Measurements from ENCODE around the gene FGFR4. TPM values are rescaled to one million over a fixed set of nuclear protein-coding genes. Genes with fewer than 3 reads are reported as not detected.
A peak's percentile ranks its signal among the peaks of the same experiment; 100 is the strongest.

Gene FGFR4
- total RNA-seq, 1 donor from 2014 or later: 34.1 TPM

DNA sequence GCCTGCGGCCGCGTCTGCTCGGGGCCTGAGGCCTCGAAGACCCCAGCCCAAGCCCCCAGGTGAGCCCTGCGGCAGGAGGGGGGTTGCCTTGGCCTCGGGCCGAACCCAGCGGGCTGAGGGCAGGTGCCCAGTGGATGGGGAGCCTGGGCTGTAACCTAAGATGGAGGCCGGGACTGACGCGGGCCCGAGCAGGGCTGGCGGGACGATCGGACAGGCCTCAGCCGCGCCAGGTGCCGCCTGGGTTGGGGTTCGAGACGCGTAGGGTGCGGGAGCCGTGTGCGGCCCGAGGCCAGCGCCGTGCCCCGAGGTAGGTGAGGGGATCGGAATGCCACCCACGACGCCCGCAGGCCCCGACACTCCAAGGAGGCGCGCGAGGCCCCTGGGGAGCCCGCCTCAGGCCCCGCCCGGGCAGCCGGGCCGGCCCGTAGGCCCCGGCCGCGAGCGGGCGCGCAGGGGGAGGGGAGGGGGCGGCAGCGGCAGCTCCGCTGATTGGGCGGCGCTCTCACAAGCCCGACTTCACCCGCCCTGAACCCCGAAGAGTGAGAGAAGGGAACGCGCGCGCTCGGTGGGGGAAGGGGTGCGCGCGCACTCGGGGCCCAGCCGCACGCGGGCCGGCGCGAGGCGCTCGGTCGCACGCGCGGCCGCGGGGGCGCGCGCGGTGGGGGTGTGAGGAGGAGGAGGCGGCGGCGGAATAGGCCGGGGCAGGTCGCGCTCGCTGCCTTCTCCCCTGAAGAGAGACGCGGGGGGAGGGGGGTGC is 46.6 kb downstream of the FGFR4 start, which contains the start of gene NSD1:
NSD1 (plus strand) TSS at position 678 of the 757 bp plus-strand sequence. CDS start 1,331 bp downstream, outside the sequence.
- Mint-ChIP-seq H3K4me1 (ENCODE audit: unreplicated experiment) (peaks cover 22% of the 10 kb centered on the region), H3K27me3 (no peaks in the 10 kb centered on the region), H3K9me3 (no peaks in the 10 kb centered on the region), H3K27ac (peak within 1 kb of the TSS; percentile 82), H3K4me3 (peak within 1 kb of the TSS; percentile 92), H3K36me3 (peaks cover 24% of the 10 kb centered on the region)
- DNase-seq (ENCODE audit: extremely low spot score, unreplicated experiment): peak; percentile 89
- TF ChIP-seq, protein P1, sequence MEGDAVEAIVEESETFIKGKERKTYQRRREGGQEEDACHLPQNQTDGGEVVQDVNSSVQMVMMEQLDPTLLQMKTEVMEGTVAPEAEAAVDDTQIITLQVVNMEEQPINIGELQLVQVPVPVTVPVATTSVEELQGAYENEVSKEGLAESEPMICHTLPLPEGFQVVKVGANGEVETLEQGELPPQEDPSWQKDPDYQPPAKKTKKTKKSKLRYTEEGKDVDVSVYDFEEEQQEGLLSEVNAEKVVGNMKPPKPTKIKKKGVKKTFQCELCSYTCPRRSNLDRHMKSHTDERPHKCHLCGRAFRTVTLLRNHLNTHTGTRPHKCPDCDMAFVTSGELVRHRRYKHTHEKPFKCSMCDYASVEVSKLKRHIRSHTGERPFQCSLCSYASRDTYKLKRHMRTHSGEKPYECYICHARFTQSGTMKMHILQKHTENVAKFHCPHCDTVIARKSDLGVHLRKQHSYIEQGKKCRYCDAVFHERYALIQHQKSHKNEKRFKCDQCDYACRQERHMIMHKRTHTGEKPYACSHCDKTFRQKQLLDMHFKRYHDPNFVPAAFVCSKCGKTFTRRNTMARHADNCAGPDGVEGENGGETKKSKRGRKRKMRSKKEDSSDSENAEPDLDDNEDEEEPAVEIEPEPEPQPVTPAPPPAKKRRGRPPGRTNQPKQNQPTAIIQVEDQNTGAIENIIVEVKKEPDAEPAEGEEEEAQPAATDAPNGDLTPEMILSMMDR (conservative IDR thresholded peaks at IDR 0.05): no peak

DNA sequence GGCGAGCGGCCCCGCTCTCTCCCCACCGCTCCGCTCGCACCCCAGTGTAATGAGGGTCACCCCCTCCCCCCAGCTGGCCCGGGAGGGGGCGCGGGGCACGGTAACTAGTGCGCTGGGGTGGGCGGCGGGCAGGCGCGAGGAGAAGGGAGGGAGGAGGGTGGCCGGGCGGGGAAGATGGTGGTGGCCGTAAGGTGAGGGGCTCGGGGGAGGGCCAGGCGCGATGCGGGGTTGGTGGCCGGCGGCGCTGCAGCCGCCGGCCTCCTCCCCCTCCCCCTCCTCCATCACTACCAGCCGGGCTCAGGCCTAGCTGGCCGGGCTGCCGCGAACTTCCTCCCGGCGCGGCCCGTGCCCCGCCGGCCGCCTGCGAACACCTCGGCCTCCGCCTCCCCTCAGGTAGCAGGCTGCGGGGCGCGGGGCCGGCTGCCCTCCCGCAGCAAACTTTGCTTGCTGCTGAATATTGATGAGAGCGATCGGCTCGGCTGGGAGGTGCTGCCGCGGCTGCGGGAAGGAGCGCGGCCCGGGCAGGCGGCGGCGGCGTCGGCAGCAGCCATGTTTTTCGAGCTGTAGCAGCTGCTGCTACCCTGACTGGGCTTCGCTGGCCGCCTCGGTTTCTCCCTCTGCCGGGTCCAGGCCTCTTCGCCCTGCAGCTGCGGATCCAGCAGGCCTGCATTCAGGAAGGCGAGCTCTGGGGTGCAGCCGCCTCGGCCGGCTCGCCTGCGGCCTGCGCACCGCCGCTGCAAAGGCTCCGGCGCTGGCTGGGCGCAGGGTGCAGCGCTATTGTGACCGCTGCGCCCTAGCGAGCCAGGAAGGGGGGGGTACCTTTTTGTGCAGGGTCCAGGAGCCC is 47.4 kb downstream of the FGFR4 start:
- Mint-ChIP-seq H3K9me3 (no peaks in the 10 kb centered on the region), H3K36me3 (peaks cover 24% of the 10 kb centered on the region), H3K4me3 (peak overlapping the region; percentile 92), H3K27me3 (no peaks in the 10 kb centered on the region), H3K27ac (peak overlapping the region; percentile 82), H3K4me1 (ENCODE audit: unreplicated experiment) (peaks cover 22% of the 10 kb centered on the region)
- DNase-seq (ENCODE audit: extremely low spot score, unreplicated experiment): peak; percentile 76
- TF ChIP-seq, protein P1 (conservative IDR thresholded peaks at IDR 0.05): no peak

DNA sequence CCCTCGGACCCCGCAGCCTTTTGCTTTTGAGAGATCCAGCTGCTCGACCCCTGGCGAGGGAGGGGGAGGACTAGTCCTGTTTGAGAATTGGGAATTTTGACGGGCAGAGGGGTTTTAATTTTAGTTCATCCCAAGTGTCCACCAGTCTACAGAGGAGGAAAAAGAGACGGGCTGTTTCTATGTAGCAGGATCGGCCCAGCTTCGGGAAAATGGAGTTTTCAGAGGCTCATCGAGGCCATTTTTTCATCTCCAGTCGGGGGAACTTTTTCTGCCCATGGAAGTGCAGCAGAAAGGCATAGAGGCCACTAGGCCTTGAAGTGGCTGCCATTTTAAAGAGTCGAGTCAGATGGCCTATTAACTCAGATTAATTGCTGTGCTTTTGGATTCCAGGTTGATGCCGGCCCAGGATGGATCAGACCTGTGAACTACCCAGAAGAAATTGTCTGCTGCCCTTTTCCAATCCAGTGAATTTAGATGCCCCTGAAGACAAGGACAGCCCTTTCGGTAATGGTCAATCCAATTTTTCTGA is 48.0 kb downstream of the FGFR4 start:
- TF ChIP-seq, protein P1 (conservative IDR thresholded peaks at IDR 0.05): no peak
- DNase-seq (ENCODE audit: extremely low spot score, unreplicated experiment): no peak

DNA sequence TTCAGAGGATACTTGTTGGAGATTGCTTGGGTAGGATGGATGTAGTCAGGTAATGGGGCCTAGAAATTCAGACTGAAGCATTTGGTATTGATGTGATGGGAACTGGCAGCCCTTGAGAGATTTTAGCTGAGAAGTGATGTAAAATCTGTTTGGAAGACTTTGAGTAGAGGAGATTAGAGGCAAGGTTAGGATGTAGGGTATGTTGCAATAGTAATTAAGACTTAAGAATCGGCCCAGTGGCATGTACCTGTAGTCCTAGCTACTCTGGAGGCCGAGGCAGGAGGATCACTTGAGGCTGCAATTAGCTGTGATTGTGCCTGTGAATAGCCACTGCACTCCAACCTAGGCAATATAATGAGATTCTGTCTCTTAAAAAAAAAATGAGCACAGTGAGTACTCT is 53.6 kb downstream of the FGFR4 start:
- DNase-seq (ENCODE audit: extremely low spot score, unreplicated experiment): no peak
- Mint-ChIP-seq H3K9me3 (no peaks in the 10 kb centered on the region), H3K27me3 (no peaks in the 10 kb centered on the region), H3K4me3 (no peak overlapping the region), H3K4me1 (ENCODE audit: unreplicated experiment) (peaks cover 32% of the 10 kb centered on the region), H3K27ac (no peak overlapping the region), H3K36me3 (peaks cover 49% of the 10 kb centered on the region)
- TF ChIP-seq, protein P1 (conservative IDR thresholded peaks at IDR 0.05): no peak

More for the DNA sequence above, 48.0 kb downstream of the FGFR4 start:
- H3K27ac Mint-ChIP-seq: peak overlapping the region; percentile 82
- no peaks in the 10 kb centered on the region for H3K27me3 Mint-ChIP-seq
- peak overlapping the region; percentile 92 for H3K4me3 Mint-ChIP-seq
- peaks cover 24% of the 10 kb centered on the region for H3K4me1 Mint-ChIP-seq (ENCODE audit: unreplicated experiment)
- peaks cover 27% of the 10 kb centered on the region for H3K36me3 Mint-ChIP-seq
- no peaks in the 10 kb centered on the region for H3K9me3 Mint-ChIP-seq

DNA sequence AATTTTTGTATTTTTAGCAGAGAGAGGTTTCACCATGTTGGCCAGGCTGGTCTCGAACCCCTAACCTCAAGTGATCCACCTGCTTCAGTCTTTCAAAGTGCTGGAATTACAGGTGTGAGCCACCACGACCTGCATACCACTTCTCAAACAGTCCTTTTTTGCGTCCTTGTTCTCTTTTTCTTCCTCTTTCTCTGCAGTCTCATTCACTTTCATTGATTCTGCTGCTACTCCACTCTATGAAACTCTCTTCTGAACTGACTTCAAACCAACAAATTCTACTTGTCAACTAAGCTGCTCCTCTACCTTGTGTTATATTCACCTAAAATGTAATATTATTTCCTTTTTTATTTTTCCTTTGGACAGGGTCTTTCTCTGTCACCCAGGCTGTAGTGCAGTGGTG is 54.8 kb downstream of the FGFR4 start:
- H3K27ac Mint-ChIP-seq: peak overlapping the region; percentile 4
- H3K9me3 Mint-ChIP-seq: no peaks in the 10 kb centered on the region
- no peak for DNase-seq (ENCODE audit: extremely low spot score, unreplicated experiment)
- peaks cover 28% of the 10 kb centered on the region for H3K4me1 Mint-ChIP-seq (ENCODE audit: unreplicated experiment)
- H3K36me3 Mint-ChIP-seq: peaks cover 41% of the 10 kb centered on the region
- H3K27me3 Mint-ChIP-seq: no peaks in the 10 kb centered on the region
- TF ChIP-seq, protein P1 (conservative IDR thresholded peaks at IDR 0.05): no peak
- no peak overlapping the region for H3K4me3 Mint-ChIP-seq
